Panc1 (cell line): Measurements from ENCODE around the gene CETN3. TPM values are rescaled to one million over a fixed set of nuclear protein-coding genes. Genes with fewer than 3 reads are reported as not detected.

ENCODE experiments used
- ATAC-seq: fragments of 200-7000 bp; cut with Tn5 transposase; 2 replicates; pipeline ENCODE4 v1.9.1; 2020; ENCODE audit warnings: mild to moderate bottlenecking, moderate library complexity
- BruUV-seq: library from RNA; stranded (reverse); fragments of 400-500 nt; replicated peaks from 2 replicates; lab custom pipeline; 2021; lab: Mats Ljungman, UMichigan
- CTCF ChIA-PET: fragments of 300-600 bp; sonication (Branson Sonifier 250); formaldehyde crosslinking; loops from one replicate; lab custom pipeline; 2022; ENCODE audit warnings: antibody characterized with exemption; lab: Charles Lee
- POLR2A ChIA-PET: fragments of 300-600 bp; sonication (Branson Sonifier 250); formaldehyde crosslinking; loops from one replicate; lab custom pipeline; 2022; ENCODE audit warnings: antibody characterized with exemption; lab: Charles Lee
- DNase-seq: peaks from one replicate; pipeline ENCODE4 v3.0.0-alpha.2; 2010; ENCODE audit warnings: low read depth, low spot score
- H3K27ac ChIP-seq: 2 replicates; pipeline ENCODE4 v1.5.1; 2011; ENCODE audit warnings: mild to moderate bottlenecking, low read length, inconsistent platforms
- H3K27me3 ChIP-seq: fragments of 200-500 bp; sonication (Bioruptor generic); 2 replicates; pipeline ENCODE4 v1.6.0; 2014; ENCODE audit warnings: low read length, inconsistent platforms; ENCODE audit not compliant: control insufficient read depth, insufficient read depth
- H3K36me3 ChIP-seq: fragments of 200-500 bp; sonication (Bioruptor generic); 2 replicates; pipeline ENCODE4 v1.5.1; 2014; ENCODE audit warnings: inconsistent platforms, mild to moderate bottlenecking, low read length, moderate library complexity; ENCODE audit not compliant: control insufficient read depth, insufficient read depth
- H3K4me1 ChIP-seq: 2 replicates; pipeline ENCODE4 v1.5.1; 2011; ENCODE audit warnings: inconsistent platforms, mild to moderate bottlenecking, low read length, moderate library complexity; ENCODE audit not compliant: control insufficient read depth, insufficient read depth
- H3K4me3 ChIP-seq, 2 experiments: 2 replicates each; pipeline ENCODE4 v1.5.1; 2011 to 2012; ENCODE audit warnings: low read depth in 2 of 2, low read length in 2 of 2, mild to moderate bottlenecking in 2 of 2, inconsistent platforms in 1 of 2, moderate library complexity in 1 of 2
- H3K9me3 ChIP-seq: fragments of 200-500 bp; sonication (Bioruptor generic); 2 replicates; pipeline ENCODE4 v1.5.1; 2014; ENCODE audit warnings: low read depth, mild to moderate bottlenecking, inconsistent platforms, low read length, moderate library complexity; ENCODE audit not compliant: control insufficient read depth, insufficient read depth
- CTCF ChIP-seq: fragments of 450-650 bp; IDR thresholded peaks from 2 replicates; pipeline ENCODE4 v1.5.1; 2017; ENCODE audit warnings: mild to moderate bottlenecking
- POLR2AphosphoS5 ChIP-seq: IDR thresholded peaks from 2 replicates; pipeline ENCODE4 v1.6.1; 2012; ENCODE audit warnings: mild to moderate bottlenecking, low read depth, low read length, moderate library complexity
- REST ChIP-seq, 2 experiments: IDR thresholded peaks; 2 replicates each; pipeline ENCODE4 v1.6.1; 2011 to 2012; ENCODE audit warnings: low read depth in 2 of 2, control low read depth in 1 of 2, low read length in 1 of 2, mild to moderate bottlenecking in 1 of 2, moderate library complexity in 1 of 2; ENCODE audit not compliant: insufficient read depth in 1 of 2
- SIN3A ChIP-seq: IDR thresholded peaks from 2 replicates; pipeline ENCODE4 v1.6.1; 2012; ENCODE audit warnings: low read depth, mild to moderate bottlenecking, low read length, moderate library complexity, borderline replicate concordance; ENCODE audit not compliant: insufficient read depth
- TCF7L2 ChIP-seq: IDR thresholded peaks from 2 replicates; pipeline ENCODE4 v1.6.1; 2011; ENCODE audit warnings: mild to moderate bottlenecking, low read depth, low read length, inconsistent platforms
- in situ Hi-C: cut with HindIII; loops from 2 replicates; pipeline ENCODE4 v1.10.0; 2016; ENCODE audit warnings: low sequenced_read_pairs, low pct_unique_long_range_greater_than_20kb
- intact Hi-C: fragments of 100-400 bp; cut with micrococcal nuclease; formaldehyde crosslinking; loops from one replicate; pipeline ENCODE4 v1.10.0; 2022; ENCODE audit not compliant: unreplicated experiment
- total RNA-seq: library from RNA; stranded (reverse); gene quantifications from one replicate; pipeline ENCODE4 v1.2.1, GENCODE V29; 2021; ENCODE audit not compliant: unreplicated experiment

The CETN3 gene
- total RNA-seq, 1 experiment from 2014 or later, result 30.6 TPM

GRCh38 chr5:90366948-90367347, 42.6 kb downstream of the CETN3 start:
- ATAC-seq (no peak), DNase-seq (no peak)
- ChIA-PET POLR2A (no interaction called here), CTCF (no interaction called here)
- Histone ChIP-seq H3K9me3 (no peaks in the 10 kb centered on the region), H3K36me3 (no peaks in the 10 kb centered on the region), H3K4me3 (no peak overlapping the region), H3K27ac (no peak overlapping the region), H3K27me3 (peaks cover 5% of the 10 kb centered on the region), H3K4me1 (no peaks in the 10 kb centered on the region)
- in situ Hi-C loops, result no loop called here
- intact Hi-C loops, result no loop called here
- BruUV-seq, result no TSS peak
- TF ChIP-seq TCF7L2 (no peak), CTCF (no peak), REST (IDR thresholded peaks at IDR 0.05; ENCODE audit: insufficient read depth in 1 of 2, low read depth in 2 of 2, low read length in 1 of 2) (no peak), POLR2AphosphoS5 (no peak), SIN3A (no peak)

GRCh38 chr5:90365328-90365727, 44.2 kb downstream of the CETN3 start:
- no peaks in the 10 kb centered on the region for H3K36me3 ChIP-seq
- H3K9me3 ChIP-seq, result no peaks in the 10 kb centered on the region
- TF ChIP-seq SIN3A, result no peak
- ChIA-PET CTCF (no interaction called here), POLR2A (no interaction called here)
- no peak overlapping the region for H3K27ac ChIP-seq
- H3K4me3 ChIP-seq, result no peak overlapping the region
- in situ Hi-C loops (no loop called here), intact Hi-C loops (no loop called here)
- peaks cover 5% of the 10 kb centered on the region for H3K27me3 ChIP-seq
- no peak for DNase-seq
- ATAC-seq, result no peak
- BruUV-seq, result no TSS peak
- H3K4me1 ChIP-seq, result no peaks in the 10 kb centered on the region

GRCh38 chr5:90359073-90359920, 50.3 kb downstream of the CETN3 start:
- no peaks in the 10 kb centered on the region for H3K27me3 ChIP-seq
- in situ Hi-C loops, result no loop called here
- H3K36me3 ChIP-seq, result no peaks in the 10 kb centered on the region
- H3K4me1 ChIP-seq, result no peaks in the 10 kb centered on the region
- CTCF ChIA-PET, result no interaction called here
- ATAC-seq (no peak), DNase-seq (no peak)
- H3K27ac ChIP-seq, result no peak overlapping the region
- BruUV-seq, result no TSS peak
- no peaks in the 10 kb centered on the region for H3K9me3 ChIP-seq
- no peak overlapping the region for H3K4me3 ChIP-seq
- POLR2A ChIA-PET, result no interaction called here
- no peak for TF ChIP-seq POLR2AphosphoS5
- TF ChIP-seq CTCF, result no peak
- no peak for TF ChIP-seq TCF7L2
- TF ChIP-seq REST (IDR thresholded peaks at IDR 0.05; ENCODE audit: insufficient read depth in 1 of 2, low read depth in 2 of 2, low read length in 1 of 2), result no peak
- TF ChIP-seq SIN3A, result no peak
- intact Hi-C loops, result no loop called here
